Right atrium auricular region (tissue), 2 donors: ENCODE measurements around the gene ZNF831. TPM values are rescaled to one million over a fixed set of nuclear protein-coding genes. Genes with fewer than 3 reads are reported as not detected.

Experiments
- DNase-seq: peaks from one replicate; pipeline ENCODE4 v3.0.0-alpha.2; 2019; ENCODE audit warnings: low spot score
- H3K27ac ChIP-seq, 2 donors: fragments of 200-600 bp; sonication (generic); 1 replicate in 1 of 2; 2 replicates in 1 of 2; pipeline ENCODE4 v1.5.1; 2016 to 2019
- H3K27me3 ChIP-seq, 2 donors: fragments of 200-600 bp; sonication (generic); one replicate each; pipeline versions ENCODE4 v1.5.1 to v1.6.0; 2017 to 2019
- H3K36me3 ChIP-seq: fragments of 200-600 bp; sonication (generic); one replicate; pipeline ENCODE4 v1.5.1; 2016
- H3K4me1 ChIP-seq, 2 donors: fragments of 200-600 bp; sonication (generic); one replicate each; pipeline versions ENCODE4 v1.5.1 to v1.6.0; 2017 to 2019
- H3K4me3 ChIP-seq, 2 donors: fragments of 200-600 bp; sonication (generic); 1 replicate in 1 of 2; 2 replicates in 1 of 2; pipeline ENCODE4 v1.5.1; 2017 to 2019; ENCODE audit warnings: mild to moderate bottlenecking in 1 of 2, moderate library complexity in 1 of 2
- H3K9me3 ChIP-seq, 2 donors: fragments of 200-600 bp; sonication (generic); one replicate each; pipeline ENCODE4 v1.5.1; 2019
- total RNA-seq, 2 donors: library from RNA; depleted of rRNA; stranded (reverse); fragments of >200 nt; gene quantifications; one replicate each; pipeline ENCODE4 v1.1.0, GENCODE V29; 2016
- TF ChIP-seq, protein P1 (sequence below), 2 donors: fragments of 200-600 bp; sonication (generic); IDR thresholded peaks; one replicate each; pipeline ENCODE4 v1.5.1; 2019; ENCODE audit warnings: antibody characterized with exemption in 2 of 2

The ZNF831 gene
- total RNA-seq, 2 donors from 2014 or later = 0.19 to 0.47 TPM

DNA sequence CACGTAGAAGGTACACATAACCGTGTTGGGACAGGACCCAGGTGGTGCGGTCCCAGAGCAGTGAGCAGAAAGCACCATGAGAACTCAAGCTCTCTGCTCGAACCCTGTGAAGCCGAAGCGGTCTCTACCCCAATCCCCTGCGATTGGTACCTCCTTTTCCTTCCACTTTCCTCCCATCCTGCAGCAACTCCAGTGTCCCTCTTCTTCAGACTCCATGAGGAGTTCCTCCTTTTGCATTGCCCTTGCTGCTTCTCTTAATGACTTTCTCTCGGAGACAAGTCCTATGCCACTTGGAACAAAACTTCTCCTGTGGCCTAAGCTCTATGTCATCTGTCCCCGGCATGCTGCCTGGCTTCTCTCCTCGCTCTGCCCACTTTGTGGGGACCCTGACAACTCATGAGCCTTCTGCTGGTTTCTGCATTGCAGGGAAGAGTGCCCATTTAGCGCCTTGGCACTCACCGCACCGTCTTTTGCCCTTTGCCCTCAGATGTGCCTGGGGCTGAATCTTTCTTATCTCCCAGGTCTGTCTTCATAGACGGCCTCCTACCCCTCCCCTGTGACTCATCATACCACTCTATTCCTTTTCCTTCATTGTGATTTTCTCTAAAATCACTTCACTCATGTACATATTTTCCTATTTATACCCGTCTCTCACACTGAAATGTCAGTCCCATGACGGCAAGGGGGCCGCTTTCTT is 9.2 kb upstream of the ZNF831 start:
- Histone ChIP-seq H3K27ac (no peak overlapping the region), H3K36me3 (no peaks in the 10 kb centered on the region), H3K27me3 (no peaks in the 10 kb centered on the region), H3K4me1 (peaks cover 0 to 24% of the 10 kb centered on the region in 2 donors), H3K9me3 (no peaks in the 10 kb centered on the region), H3K4me3 (no peak overlapping the region)
- TF ChIP-seq, protein P1, sequence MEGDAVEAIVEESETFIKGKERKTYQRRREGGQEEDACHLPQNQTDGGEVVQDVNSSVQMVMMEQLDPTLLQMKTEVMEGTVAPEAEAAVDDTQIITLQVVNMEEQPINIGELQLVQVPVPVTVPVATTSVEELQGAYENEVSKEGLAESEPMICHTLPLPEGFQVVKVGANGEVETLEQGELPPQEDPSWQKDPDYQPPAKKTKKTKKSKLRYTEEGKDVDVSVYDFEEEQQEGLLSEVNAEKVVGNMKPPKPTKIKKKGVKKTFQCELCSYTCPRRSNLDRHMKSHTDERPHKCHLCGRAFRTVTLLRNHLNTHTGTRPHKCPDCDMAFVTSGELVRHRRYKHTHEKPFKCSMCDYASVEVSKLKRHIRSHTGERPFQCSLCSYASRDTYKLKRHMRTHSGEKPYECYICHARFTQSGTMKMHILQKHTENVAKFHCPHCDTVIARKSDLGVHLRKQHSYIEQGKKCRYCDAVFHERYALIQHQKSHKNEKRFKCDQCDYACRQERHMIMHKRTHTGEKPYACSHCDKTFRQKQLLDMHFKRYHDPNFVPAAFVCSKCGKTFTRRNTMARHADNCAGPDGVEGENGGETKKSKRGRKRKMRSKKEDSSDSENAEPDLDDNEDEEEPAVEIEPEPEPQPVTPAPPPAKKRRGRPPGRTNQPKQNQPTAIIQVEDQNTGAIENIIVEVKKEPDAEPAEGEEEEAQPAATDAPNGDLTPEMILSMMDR (IDR thresholded peaks at IDR 0.05) = no peak
- no peak for DNase-seq

DNA sequence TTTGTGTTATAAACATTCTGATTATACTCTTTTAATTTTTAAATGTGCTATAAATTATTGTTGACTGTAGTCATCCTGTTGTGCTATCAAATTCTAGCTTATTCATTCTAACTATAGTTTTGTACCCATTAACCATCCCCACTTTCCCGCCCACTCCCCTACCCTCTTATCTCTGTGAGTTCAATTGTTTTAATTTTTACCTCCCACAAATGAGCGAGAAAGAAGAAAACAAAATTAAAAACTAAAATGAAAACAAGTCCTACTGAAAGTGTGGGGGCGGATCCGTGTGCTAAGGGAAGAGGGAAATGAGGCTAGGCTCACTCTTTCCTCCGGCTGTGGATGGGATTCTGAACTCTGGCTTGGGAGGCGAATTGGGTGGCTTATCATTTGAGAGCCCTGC is 6.6 kb upstream of the ZNF831 start:
- H3K4me3 ChIP-seq = no peak overlapping the region
- H3K27ac ChIP-seq = no peak overlapping the region
- DNase-seq = no peak
- H3K36me3 ChIP-seq = no peaks in the 10 kb centered on the region
- H3K27me3 ChIP-seq = no peaks in the 10 kb centered on the region
- H3K9me3 ChIP-seq = no peaks in the 10 kb centered on the region
- peaks cover 0 to 12% of the 10 kb centered on the region in 2 donors for H3K4me1 ChIP-seq
- TF ChIP-seq, protein P1 (IDR thresholded peaks at IDR 0.05) = no peak

DNA sequence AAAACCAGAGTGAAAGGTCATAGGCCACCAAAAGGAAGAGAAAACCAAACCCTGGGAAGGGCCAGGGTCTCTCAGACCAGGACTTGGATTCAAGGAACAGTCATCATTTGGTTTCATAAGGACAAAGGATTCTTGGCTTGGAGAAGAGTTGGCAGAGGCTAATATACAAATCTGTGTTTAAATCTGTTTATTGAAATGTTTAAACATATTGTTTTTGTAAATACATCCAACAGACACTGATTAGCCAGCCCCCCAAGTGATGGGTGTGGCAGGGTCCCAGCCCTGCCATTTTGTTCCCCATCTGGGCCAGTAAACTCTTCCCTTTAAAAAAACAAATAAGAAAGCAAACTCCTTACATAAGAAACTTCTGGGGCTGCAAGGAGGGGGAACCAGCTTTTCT is 6.1 kb upstream of the ZNF831 start:
- no peak overlapping the region for H3K27ac ChIP-seq
- TF ChIP-seq, protein P1 (IDR thresholded peaks at IDR 0.05) = no peak
- no peaks in the 10 kb centered on the region for H3K27me3 ChIP-seq

DNA sequence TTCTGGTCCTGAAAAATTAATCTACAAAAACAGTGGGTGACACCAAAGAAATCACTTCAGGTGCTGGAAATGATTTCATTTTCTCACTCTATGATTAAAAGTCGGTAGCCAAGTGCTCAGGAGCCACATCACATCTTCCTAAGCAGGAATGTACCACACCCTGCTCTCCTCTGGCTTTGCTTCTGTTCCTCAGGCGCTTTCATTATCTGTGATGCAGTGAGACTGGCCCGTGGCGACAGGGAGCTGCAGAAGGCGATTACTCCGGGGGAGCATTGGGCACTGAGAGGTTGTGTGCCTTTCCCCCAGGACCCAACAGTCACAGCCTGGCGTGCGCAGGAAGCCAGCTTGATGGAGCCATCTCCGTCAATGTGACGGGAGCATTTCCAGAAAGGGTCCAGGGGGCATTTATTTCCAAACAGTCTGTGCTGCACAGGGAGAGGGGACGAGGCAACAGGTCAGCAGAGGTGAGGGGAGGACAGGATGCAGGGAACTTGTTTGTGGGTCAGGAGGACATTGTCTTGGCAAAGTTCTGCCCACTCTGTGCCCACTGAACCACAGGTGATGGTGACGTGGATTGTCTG is 5.6 kb upstream of the ZNF831 start:
- Histone ChIP-seq H3K27me3 (no peaks in the 10 kb centered on the region), H3K9me3 (no peaks in the 10 kb centered on the region), H3K36me3 (no peaks in the 10 kb centered on the region), H3K4me3 (no peak overlapping the region), H3K27ac (no peak overlapping the region), H3K4me1 (peaks cover 0 to 7% of the 10 kb centered on the region in 2 donors)
- DNase-seq = peak; percentile 56
- TF ChIP-seq, protein P1 (IDR thresholded peaks at IDR 0.05) = no peak

More for the DNA sequence above, 6.1 kb upstream of the ZNF831 start:
- Histone ChIP-seq H3K36me3 (no peaks in the 10 kb centered on the region), H3K9me3 (no peaks in the 10 kb centered on the region), H3K4me1 (peaks cover 0 to 12% of the 10 kb centered on the region in 2 donors), H3K4me3 (no peak overlapping the region)
- DNase-seq = no peak

DNA sequence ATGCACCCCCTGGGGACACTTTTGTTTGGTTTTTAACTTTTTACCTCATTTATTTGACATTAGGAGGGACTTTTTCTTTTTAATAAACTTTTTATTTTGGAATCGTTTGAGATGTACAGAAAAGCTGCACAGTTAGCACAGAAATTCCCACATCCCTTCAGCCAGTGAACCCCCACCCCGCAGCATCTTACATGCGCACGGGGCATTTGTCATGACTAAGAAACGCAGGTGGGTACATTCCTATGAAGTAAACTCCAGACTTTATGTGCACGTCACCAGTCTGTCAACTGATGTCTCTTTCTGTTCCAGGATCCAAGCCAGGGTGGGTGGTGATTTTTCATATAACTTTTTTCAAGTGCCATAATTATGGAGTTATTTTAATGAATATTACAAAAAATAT is 4.9 kb upstream of the ZNF831 start:
- DNase-seq = peak; percentile 18
- Histone ChIP-seq H3K36me3 (no peaks in the 10 kb centered on the region), H3K27me3 (no peaks in the 10 kb centered on the region), H3K4me3 (no peak overlapping the region), H3K27ac (no peak overlapping the region), H3K9me3 (no peaks in the 10 kb centered on the region), H3K4me1 (peaks cover 0 to under 1% of the 10 kb centered on the region in 2 donors)
- TF ChIP-seq, protein P1 (IDR thresholded peaks at IDR 0.05) = no peak
